Skeletal muscle tissue (tissue), 4 donors: ENCODE measurements around the gene ACAD9. TPM values are rescaled to one million over a fixed set of nuclear protein-coding genes. Genes with fewer than 3 reads are reported as not detected.
A peak's percentile ranks its signal among the peaks of the same experiment; 100 is the strongest.
"Not testable (repeated sequence)": the region's sequence is repeated elsewhere in the genome, so short reads cannot be mapped to it uniquely, and the experiment has no call there.

ENCODE experiments used
- H3K27ac ChIP-seq: one replicate; pipeline ENCODE4 v1.7.0; 2013; ENCODE audit warnings: mild to moderate bottlenecking, low read depth, low read length, inconsistent platforms
- H3K27me3 ChIP-seq, 3 donors: one replicate each; pipeline ENCODE4 v1.7.0; 2013; ENCODE audit warnings: low read length in 3 of 3; ENCODE audit not compliant: control insufficient read depth in 3 of 3, insufficient read depth in 3 of 3
- H3K36me3 ChIP-seq, 3 donors: one replicate each; pipeline ENCODE4 v1.7.0; 2013; ENCODE audit warnings: low read length in 3 of 3; ENCODE audit not compliant: control insufficient read depth in 3 of 3, insufficient read depth in 3 of 3
- H3K4me1 ChIP-seq, 3 donors: one replicate each; pipeline ENCODE4 v1.7.0; 2013; ENCODE audit warnings: low read length in 3 of 3, mild to moderate bottlenecking in 3 of 3; ENCODE audit not compliant: control insufficient read depth in 3 of 3, insufficient read depth in 3 of 3
- H3K4me3 ChIP-seq, 3 donors: one replicate each; pipeline ENCODE4 v1.7.0; 2013; ENCODE audit warnings: low read length in 3 of 3
- H3K9ac ChIP-seq, 3 donors: one replicate each; pipeline ENCODE4 v1.7.0; 2013; ENCODE audit warnings: low read length in 3 of 3, mild to moderate bottlenecking in 3 of 3, moderate library complexity in 2 of 3, low read depth in 1 of 3
- H3K9me3 ChIP-seq, 3 donors: one replicate each; pipeline ENCODE4 v1.7.0; 2013; ENCODE audit warnings: low read length in 3 of 3; ENCODE audit not compliant: control insufficient read depth in 3 of 3
- total RNA-seq: library from RNA; depleted of rRNA; stranded (reverse); fragments of >200 nt; gene quantifications from one replicate; pipeline ENCODE4 v1.2.3, GENCODE V29; 2014
- donor health status: Osteomylitis.

ACAD9 gene
- total RNA-seq, result 32.9 TPM

- no peaks in the 10 kb centered on the region for H3K27me3 ChIP-seq
- peaks cover 42 to 61% (median 56%) of the 10 kb centered on the region in 3 donors for H3K4me1 ChIP-seq
- peak within 1 kb of the TSS; percentile 96 to 100 (median 99) for H3K9ac ChIP-seq
- H3K4me3 ChIP-seq, result peak within 1 kb of the TSS; percentile 94 to 98 (median 97)
- no peaks in the 10 kb centered on the region for H3K9me3 ChIP-seq
- H3K36me3 ChIP-seq, result peaks cover 3 to 7% (median 4%) of the 10 kb centered on the region in 3 donors
- peak within 1 kb of the TSS; percentile 94 for H3K27ac ChIP-seq
These were observed at the start of gene ACAD9 for GRCh38 chr3:128879125-128879969. ACAD9 (plus strand) TSS chr3:128879620; CDS start chr3:128879692, 72 bp downstream.

GRCh38 chr3:128829925-128830625, 49.3 kb upstream of the ACAD9 start:
- not testable (repeated sequence) for H3K36me3 ChIP-seq, H3K4me3 ChIP-seq, H3K27me3 ChIP-seq, H3K4me1 ChIP-seq, H3K9ac ChIP-seq, H3K9me3 ChIP-seq, H3K27ac ChIP-seq

GRCh38 chr3:128830762-128831161, 48.7 kb upstream of the ACAD9 start:
- not testable (repeated sequence) for H3K9ac ChIP-seq, H3K27ac ChIP-seq, H3K9me3 ChIP-seq, H3K4me3 ChIP-seq, H3K36me3 ChIP-seq, H3K27me3 ChIP-seq, H3K4me1 ChIP-seq

- H3K27ac ChIP-seq, H3K4me3 ChIP-seq, H3K36me3 ChIP-seq, H3K9me3 ChIP-seq, H3K4me1 ChIP-seq, H3K27me3 ChIP-seq, H3K9ac ChIP-seq: not testable (repeated sequence)
These were observed 46.4 kb upstream of the ACAD9 start for GRCh38 chr3:128832979-128833378.

- Histone ChIP-seq H3K27ac (no peak overlapping the region), H3K4me3 (no peak overlapping the region), H3K36me3 (no peaks in the 10 kb centered on the region), H3K9me3 (no peaks in the 10 kb centered on the region), H3K27me3 (no peaks in the 10 kb centered on the region), H3K4me1 (no peaks in the 10 kb centered on the region), H3K9ac (no peak overlapping the region)
These were observed 44.3 kb upstream of the ACAD9 start for GRCh38 chr3:128835096-128835495.

DNA sequence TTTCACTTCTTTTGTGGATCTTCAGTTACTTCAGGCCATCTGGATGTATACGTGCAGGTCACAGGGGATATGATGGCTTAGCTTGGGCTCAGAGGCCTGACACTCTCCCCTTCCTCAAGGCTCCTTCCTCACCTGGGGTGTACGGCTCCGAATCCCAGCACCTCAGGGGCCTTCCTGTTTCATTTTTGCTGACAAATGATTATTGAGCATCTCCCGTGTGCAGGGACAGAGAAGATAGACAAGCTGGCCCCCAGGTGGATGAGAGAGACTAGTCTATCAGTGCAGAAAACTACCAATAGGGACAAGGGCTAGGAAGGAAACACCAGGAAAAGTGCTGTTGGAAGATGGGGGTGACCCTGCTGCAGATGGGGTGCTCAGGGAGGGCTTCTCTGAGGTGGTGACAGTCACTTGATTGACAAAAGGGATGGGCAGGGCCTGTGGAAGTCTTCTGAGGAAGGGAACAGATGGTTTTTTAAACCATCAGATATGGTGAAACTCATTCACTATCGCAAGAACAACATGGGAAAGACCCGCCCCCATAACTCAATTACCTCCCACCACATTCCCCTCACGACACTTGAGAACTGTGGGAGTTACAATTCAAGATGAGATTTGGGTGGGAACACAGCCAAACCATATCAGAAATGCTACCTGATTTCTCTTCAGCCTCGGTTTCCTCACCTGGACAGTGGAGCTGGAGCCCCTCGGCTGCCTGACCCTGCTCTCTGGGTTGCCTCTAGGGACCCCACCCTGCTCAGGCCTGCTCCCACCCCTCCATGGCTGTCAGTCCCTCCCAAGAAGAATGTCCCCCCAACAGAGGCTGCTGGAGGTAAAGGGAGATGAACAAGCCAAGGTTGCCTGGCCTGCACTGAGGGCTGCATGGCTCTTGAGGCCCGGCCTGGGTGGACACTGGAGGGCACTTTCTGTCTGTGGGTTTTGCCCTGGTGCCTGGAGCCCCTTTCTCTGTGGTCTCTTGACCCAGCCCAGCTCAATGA, 37.2 kb upstream of the ACAD9 start:
- Histone ChIP-seq H3K9ac (no peak overlapping the region), H3K36me3 (no peaks in the 10 kb centered on the region), H3K27me3 (no peaks in the 10 kb centered on the region)

GRCh38 chr3:128844502-128844901, 34.9 kb upstream of the ACAD9 start:
- no peak overlapping the region for H3K27ac ChIP-seq
- H3K9me3 ChIP-seq, result no peaks in the 10 kb centered on the region
- no peak overlapping the region for H3K4me3 ChIP-seq
- H3K9ac ChIP-seq, result no peak overlapping the region
- H3K36me3 ChIP-seq, result no peaks in the 10 kb centered on the region
- H3K4me1 ChIP-seq, result peaks cover 6 to 15% (median 11%) of the 10 kb centered on the region in 3 donors
- no peaks in the 10 kb centered on the region for H3K27me3 ChIP-seq

More for the DNA sequence above, 37.2 kb upstream of the ACAD9 start:
- Histone ChIP-seq H3K27ac (no peak overlapping the region), H3K4me1 (peaks cover 6 to 11% (median 11%) of the 10 kb centered on the region in 3 donors), H3K4me3 (no peak overlapping the region), H3K9me3 (no peaks in the 10 kb centered on the region)

DNA sequence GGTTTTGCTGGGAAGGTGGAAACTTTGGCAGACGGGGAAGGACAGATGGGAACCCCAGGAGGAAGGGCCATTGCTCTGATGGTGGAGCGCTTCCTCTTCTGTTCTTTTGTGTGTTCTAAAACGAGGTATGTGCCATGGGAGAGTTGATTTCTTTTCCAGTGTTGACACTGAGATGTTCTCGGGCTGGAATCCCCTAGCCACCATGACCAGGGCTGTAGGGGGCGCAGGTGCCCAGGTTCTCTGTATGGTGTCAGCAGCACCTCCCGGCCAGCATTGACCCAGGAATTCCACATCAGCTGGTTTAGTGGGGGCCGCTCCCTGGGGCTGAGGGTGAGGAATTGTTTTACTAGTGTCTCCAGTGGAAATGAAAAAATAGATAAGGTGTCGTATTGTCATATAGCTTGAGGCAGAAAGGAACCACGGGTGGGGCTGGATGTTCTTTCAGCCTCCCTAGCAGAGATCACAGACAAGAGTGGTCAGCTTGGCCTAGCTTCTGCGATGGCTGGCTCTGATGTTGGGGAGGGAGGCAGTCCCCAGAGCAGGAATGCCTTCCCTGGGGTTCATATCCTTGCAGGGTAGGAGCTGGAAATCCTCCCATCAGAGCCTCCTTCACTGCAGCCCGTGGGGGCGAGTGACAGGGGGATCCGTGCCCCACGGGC, 34.2 kb upstream of the ACAD9 start:
- H3K27me3 ChIP-seq, result no peaks in the 10 kb centered on the region
- peak overlapping the region in 2 of 3 donors; percentile 69 to 89 for H3K9ac ChIP-seq
- peak overlapping the region; percentile 74 for H3K27ac ChIP-seq
- no peaks in the 10 kb centered on the region for H3K9me3 ChIP-seq
- peaks cover 6 to 15% (median 11%) of the 10 kb centered on the region in 3 donors for H3K4me1 ChIP-seq
- peak overlapping the region; percentile 56 to 70 (median 56) for H3K4me3 ChIP-seq
- no peaks in the 10 kb centered on the region for H3K36me3 ChIP-seq

DNA sequence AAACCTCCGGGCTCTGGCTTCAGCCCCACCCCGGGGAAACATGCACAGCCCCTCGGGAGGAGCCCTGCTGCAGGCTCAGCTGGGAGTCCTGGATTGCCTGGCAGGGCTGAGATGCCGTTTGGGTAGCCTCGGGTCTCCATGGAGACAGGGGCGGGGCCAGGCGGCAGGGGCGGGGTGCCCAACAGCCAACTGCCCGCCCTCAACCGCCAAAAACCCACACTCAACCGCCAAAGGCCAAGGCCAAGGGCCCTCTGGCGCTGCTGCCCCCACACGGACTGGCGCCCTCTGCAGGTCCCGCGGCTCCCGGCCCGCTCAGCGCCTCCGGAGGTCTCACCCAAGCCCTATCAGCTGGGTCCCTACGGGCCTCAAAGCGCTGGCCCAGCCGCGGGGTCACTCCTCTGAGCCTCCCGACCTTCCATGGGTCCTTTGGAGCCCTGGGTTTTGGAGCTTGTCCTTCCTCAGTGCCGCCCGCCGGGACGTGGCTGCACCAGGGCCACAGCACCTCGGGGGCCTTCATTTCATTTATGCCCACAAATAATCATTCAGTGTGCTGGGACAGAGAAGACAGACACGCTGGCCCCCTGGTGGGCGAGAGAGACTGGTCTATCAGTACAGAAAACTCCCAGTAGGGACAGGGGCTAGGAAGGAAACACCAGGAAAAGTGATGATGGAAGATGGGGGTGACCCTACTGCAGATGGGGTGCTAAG, 33.5 kb upstream of the ACAD9 start:
- Histone ChIP-seq H3K4me1 (peaks cover 6 to 15% (median 11%) of the 10 kb centered on the region in 3 donors), H3K27me3 (no peaks in the 10 kb centered on the region), H3K4me3 (peak overlapping the region; percentile 58 to 70 (median 66)), H3K9me3 (no peaks in the 10 kb centered on the region), H3K27ac (peak overlapping the region; percentile 74), H3K9ac (peak overlapping the region; percentile 69 to 89 (median 83)), H3K36me3 (no peaks in the 10 kb centered on the region)
